Stomach smooth muscle (tissue), 2 donors: ENCODE data around the gene MRNIP.
A peak's percentile ranks its signal among the peaks of the same experiment; 100 is the strongest.

Experiments used
- H3K27ac ChIP-seq: one replicate; pipeline ENCODE4 v1.7.0; 2013; ENCODE audit warnings: mild to moderate bottlenecking, low read length, inconsistent platforms
- H3K27me3 ChIP-seq, 2 donors: one replicate each; pipeline ENCODE4 v1.7.0; 2013; ENCODE audit warnings: low read length in 2 of 2; ENCODE audit not compliant: insufficient read depth in 2 of 2, control insufficient read depth in 1 of 2
- H3K36me3 ChIP-seq, 2 donors: one replicate each; pipeline ENCODE4 v1.7.0; 2013; ENCODE audit warnings: low read length in 2 of 2; ENCODE audit not compliant: control insufficient read depth in 2 of 2, insufficient read depth in 2 of 2
- H3K4me1 ChIP-seq: one replicate; pipeline ENCODE4 v1.7.0; 2013; ENCODE audit warnings: low read length; ENCODE audit not compliant: control insufficient read depth, insufficient read depth
- H3K4me3 ChIP-seq, 2 donors: one replicate each; pipeline ENCODE4 v1.7.0; 2013; ENCODE audit warnings: low read length in 2 of 2
- H3K9ac ChIP-seq, 2 donors: one replicate each; pipeline ENCODE4 v1.7.0; 2013; ENCODE audit warnings: low read length in 2 of 2, mild to moderate bottlenecking in 1 of 2
- H3K9me3 ChIP-seq, 2 donors: one replicate each; pipeline ENCODE4 v1.7.0; 2013; ENCODE audit warnings: low read length in 2 of 2; ENCODE audit not compliant: control insufficient read depth in 2 of 2
- donor health status: healthy.
- donor health status: Pancreatic carcinoma.

The MRNIP gene

DNA sequence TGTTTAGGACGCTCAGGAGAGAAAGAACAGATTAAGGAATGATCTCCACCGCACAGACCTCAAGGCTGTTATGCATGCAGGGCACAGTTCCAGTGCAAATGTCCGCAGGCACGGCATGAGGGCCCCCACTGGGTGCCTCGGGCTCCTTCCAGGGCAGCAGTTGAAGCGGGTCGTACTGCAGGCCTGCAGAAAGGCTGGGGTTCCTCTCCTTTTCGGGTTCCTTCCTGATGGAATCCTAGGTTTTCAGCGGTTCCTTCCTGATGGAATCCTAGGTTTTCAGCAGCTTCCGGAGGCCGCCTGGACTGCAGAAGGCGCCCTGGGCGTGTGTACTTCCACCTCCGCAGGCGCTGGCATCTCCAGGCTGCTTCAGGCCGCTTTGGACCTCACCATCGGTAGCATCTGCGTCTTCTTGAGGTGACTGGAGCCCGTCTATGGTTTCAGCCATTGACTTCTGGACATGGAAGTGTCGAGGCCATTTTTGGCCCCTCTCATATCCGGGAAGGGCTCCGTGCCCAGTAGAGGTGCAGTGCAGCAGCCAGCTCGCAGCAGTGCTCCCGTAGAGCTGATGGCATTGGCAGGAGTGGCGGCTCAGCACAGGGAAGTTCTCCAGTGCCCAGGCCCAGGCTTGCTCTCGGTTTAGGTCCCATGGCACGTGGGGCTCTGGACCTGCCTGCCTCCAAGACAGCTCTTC, 46.3 kb downstream of the MRNIP start:
- no peaks in the 10 kb centered on the region for H3K9me3 ChIP-seq
- H3K27me3 ChIP-seq: no peaks in the 10 kb centered on the region
- no peak overlapping the region for H3K27ac ChIP-seq
- peaks cover 16% of the 10 kb centered on the region for H3K4me1 ChIP-seq
- H3K36me3 ChIP-seq: peaks cover 3 to 5% of the 10 kb centered on the region in 2 donors
- H3K9ac ChIP-seq: no peak overlapping the region
- no peak overlapping the region for H3K4me3 ChIP-seq

DNA sequence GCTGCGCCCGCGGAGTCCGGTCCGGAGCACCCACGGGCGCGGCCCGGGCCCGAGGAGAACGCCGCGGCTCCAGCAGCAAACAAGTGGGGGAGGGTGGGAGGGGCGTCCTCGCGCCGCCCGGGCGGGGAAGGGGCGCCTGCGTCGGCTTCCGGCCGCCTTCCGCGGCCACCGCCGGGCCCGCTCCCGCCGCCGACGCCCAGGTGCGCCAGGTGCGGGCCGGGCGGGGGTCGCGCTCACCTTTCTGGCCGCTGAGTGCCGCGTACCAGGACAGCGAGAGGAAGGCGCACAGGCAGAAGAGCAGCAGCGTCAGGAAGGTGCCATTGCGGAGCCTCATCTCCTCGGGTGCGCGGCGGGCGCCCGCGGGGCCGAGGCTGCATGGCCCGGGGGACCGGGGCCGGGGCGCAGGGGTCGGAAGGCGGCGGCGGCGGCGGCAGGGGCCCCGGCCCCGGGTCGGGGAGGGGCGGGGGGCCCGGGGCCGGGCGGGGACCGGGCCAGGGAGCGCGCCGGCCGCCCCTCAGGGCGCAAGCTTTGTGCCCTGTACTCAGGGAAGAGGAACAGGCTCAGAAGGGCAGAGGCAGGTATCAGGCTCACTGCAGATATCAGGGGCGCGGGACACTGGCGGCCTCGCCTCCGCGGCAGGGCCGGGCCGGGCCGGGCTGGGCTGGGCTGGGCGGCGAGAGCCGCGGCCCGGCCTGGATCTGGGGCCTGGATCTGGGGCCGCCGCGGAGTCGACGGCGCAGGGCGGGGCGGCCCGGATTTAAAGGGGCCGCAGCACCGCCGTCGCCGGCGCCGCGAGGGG, 52.2 kb downstream of the MRNIP start, which contains the start of gene MGAT4B:
Gene MGAT4B (minus strand): TSS at position 617 of the 799 bp plus-strand sequence. CDS start 283 bp downstream, at position 334.
- Histone ChIP-seq H3K4me1 (peaks cover 47% of the 10 kb centered on the region), H3K9me3 (no peaks in the 10 kb centered on the region), H3K27ac (peak within 1 kb of the TSS; percentile 53), H3K4me3 (peak within 1 kb of the TSS; percentile 65 to 81), H3K9ac (peak within 1 kb of the TSS; percentile 51 to 72), H3K36me3 (no peaks in the 10 kb centered on the region), H3K27me3 (no peaks in the 10 kb centered on the region)

DNA sequence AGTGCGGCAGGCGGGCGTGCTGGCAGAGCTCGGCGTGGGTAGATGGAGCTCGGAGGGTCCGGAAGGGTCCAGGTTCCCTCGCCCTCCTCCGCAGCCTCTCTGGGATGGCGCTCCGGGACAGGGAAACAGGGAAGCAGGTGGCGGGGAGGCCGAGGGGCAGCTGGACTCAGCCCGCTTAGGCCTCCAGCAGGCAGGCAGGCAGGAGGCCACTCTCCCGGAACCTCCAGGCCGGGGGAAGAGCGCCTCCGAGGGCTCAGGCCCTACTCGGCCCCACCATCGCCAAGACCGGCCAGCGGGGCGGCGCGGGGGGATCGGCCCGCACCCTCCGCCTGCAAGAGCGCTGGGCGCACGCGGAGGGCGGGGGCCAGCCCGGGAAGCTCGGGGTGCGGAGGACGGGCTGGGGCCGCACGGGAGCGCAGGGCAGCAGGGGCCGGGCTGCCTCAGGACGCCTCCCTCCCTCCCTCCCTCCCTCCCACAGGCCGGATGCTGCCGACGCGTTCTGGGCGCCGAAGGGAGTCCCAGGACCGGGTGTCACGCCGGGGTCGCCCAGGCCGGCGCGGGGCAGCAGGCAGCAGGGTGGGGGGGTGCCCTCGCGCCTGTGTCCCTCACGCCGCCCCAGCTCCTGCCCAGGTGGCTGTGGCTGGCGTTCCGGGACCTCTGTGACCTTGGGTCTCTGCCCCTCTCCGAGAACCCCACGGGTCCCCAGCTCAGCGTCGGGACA, 52.9 kb downstream of the MRNIP start:
- peak overlapping the region; percentile 65 to 81 for H3K4me3 ChIP-seq
- no peaks in the 10 kb centered on the region for H3K36me3 ChIP-seq
- H3K27ac ChIP-seq: peak overlapping the region; percentile 53
- H3K9me3 ChIP-seq: no peaks in the 10 kb centered on the region
- H3K4me1 ChIP-seq: peaks cover 47% of the 10 kb centered on the region
- no peaks in the 10 kb centered on the region for H3K27me3 ChIP-seq
- peak overlapping the region; percentile 39 to 72 for H3K9ac ChIP-seq

DNA sequence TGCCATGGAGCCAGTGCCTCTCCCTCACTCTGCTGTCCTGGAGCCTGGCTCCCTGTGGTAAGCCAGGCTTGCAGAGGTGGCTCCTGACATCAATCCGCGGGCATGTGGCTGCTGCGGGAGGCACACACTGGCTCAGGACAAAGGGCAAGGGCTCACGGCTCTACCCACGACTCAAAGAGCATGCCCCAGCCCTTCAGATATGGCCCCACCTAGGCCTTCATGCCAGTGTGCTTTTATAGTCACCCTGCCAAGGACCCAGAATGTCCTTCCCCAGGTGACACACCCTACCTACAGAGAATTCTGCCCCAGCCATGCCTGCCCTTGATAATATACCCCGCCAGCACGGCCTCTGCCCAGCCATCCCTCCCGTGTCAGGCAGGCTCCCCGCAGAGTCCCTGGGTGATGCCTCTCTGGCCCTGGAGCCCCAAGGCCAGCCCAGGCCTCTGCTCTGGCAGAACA, 53.5 kb downstream of the MRNIP start:
- no peaks in the 10 kb centered on the region for H3K9me3 ChIP-seq
- H3K9ac ChIP-seq: peak overlapping the region; percentile 39 to 72
- H3K4me1 ChIP-seq: peaks cover 47% of the 10 kb centered on the region
- H3K36me3 ChIP-seq: no peaks in the 10 kb centered on the region
- peak overlapping the region; percentile 53 for H3K27ac ChIP-seq
- no peaks in the 10 kb centered on the region for H3K27me3 ChIP-seq
- peak overlapping the region; percentile 65 to 81 for H3K4me3 ChIP-seq

DNA sequence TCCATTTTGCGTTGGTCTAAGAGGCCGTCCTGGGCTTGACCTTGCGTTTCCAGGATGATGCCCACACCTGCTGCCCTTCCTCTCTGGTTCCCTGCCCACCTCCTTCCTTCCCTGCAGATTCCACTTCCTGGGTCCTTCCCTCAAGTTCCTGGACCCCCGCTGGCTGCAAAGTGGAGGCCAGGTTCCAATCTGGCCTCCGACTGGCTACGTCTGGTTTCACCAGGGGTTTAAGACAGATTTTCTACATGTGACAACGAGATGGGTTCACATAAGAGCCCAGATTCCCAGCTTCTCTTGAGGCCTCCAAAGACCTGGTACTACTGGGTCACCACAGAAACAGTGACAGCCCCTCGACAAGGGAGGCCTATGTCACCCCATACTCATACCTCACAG, 54.1 kb downstream of the MRNIP start:
- Histone ChIP-seq H3K27ac (peak overlapping the region; percentile 53), H3K36me3 (peaks cover 0 to 5% of the 10 kb centered on the region in 2 donors), H3K4me1 (peaks cover 47% of the 10 kb centered on the region), H3K9me3 (no peaks in the 10 kb centered on the region), H3K27me3 (no peaks in the 10 kb centered on the region), H3K9ac (peak overlapping the region; percentile 39 to 72), H3K4me3 (peak overlapping the region in 1 of 2 donors; percentile 15)

- Histone ChIP-seq H3K9ac (peak overlapping the region in 1 of 2 donors; percentile 72), H3K36me3 (peaks cover 0 to 11% of the 10 kb centered on the region in 2 donors), H3K4me1 (peaks cover 47% of the 10 kb centered on the region), H3K9me3 (no peaks in the 10 kb centered on the region), H3K4me3 (peak overlapping the region in 1 of 2 donors; percentile 15), H3K27me3 (no peaks in the 10 kb centered on the region), H3K27ac (no peak overlapping the region)
Measured at GRCh38 chr5:179803651-179804554, 54.7 kb downstream of the MRNIP start.

- Histone ChIP-seq H3K9me3 (no peaks in the 10 kb centered on the region), H3K27ac (peak overlapping the region; percentile 11), H3K4me3 (no peak overlapping the region), H3K36me3 (peaks cover 6 to 20% of the 10 kb centered on the region in 2 donors), H3K4me1 (peaks cover 47% of the 10 kb centered on the region), H3K9ac (peak overlapping the region in 1 of 2 donors; percentile 29), H3K27me3 (no peaks in the 10 kb centered on the region)
Measured at GRCh38 chr5:179802950-179803562, 55.6 kb downstream of the MRNIP start.

- peaks cover 7 to 21% of the 10 kb centered on the region in 2 donors for H3K36me3 ChIP-seq
- no peaks in the 10 kb centered on the region for H3K27me3 ChIP-seq
- no peak overlapping the region for H3K4me3 ChIP-seq
- peaks cover 41% of the 10 kb centered on the region for H3K4me1 ChIP-seq
- H3K9ac ChIP-seq: peak overlapping the region in 1 of 2 donors; percentile 29
- no peaks in the 10 kb centered on the region for H3K9me3 ChIP-seq
- H3K27ac ChIP-seq: peak overlapping the region; percentile 11
Measured at GRCh38 chr5:179802207-179802883, 56.3 kb downstream of the MRNIP start.
